ENCODE measurements around the gene LASP1.

- TF ChIP-seq CTCF (conservative IDR thresholded peaks at IDR 0.05; ENCODE audit: low read depth, low read length) (no peak), EZH2phosphoT487 (IDR thresholded peaks at IDR 0.05; ENCODE audit: borderline replicate concordance, low read length) (no peak), EZH2 (IDR thresholded peaks at IDR 0.05; ENCODE audit: low read length, unreplicated experiment) (no peak)
Measured at GRCh38 chr17:38915639-38915995, 45.8 kb downstream of the LASP1 start.
